Pancreas (tissue), 10 donors: ENCODE measurements around the gene DGUOK. TPM values are rescaled to one million over a fixed set of nuclear protein-coding genes. Genes with fewer than 3 reads are reported as not detected.

Experiments used
- ATAC-seq, 4 donors: fragments of 200-7000 bp; cut with Tn5 transposase; one replicate each; pipeline versions ENCODE4 v1.8.0 to v1.9.1; 2020; ENCODE audit warnings: mild to moderate bottlenecking in 4 of 4, moderate library complexity in 4 of 4
- DNase-seq, 6 donors: peaks; one replicate each; pipeline ENCODE4 v3.0.0-alpha.2; 2020
- FAIRE-seq: peaks from 2 replicates; lab custom pipeline; 2012; peaks lifted over from hg19 to GRCh38; lab: Jason Lieb, UNC
- H3K27ac ChIP-seq, 4 donors: fragments of 200-600 bp; sonication (generic); 1 replicate in 3 of 4; 2 replicates in 1 of 4; pipeline versions ENCODE4 v1.5.0 to v1.8.0; 2020
- H3K27me3 ChIP-seq, 4 donors: fragments of 200-600 bp; one replicate each; pipeline ENCODE4 v1.8.0; 2021
- H3K36me3 ChIP-seq, 3 donors: fragments of 200-600 bp; sonication (generic) in 1 of 3; one replicate each; pipeline versions ENCODE4 v1.5.0 to v1.8.0; 2020 to 2021
- H3K4me1 ChIP-seq, 3 donors: fragments of 200-600 bp; one replicate each; pipeline ENCODE4 v1.8.0; 2021
- H3K4me3 ChIP-seq, 4 donors: fragments of 200-600 bp; sonication (generic) in 2 of 4; one replicate each; pipeline versions ENCODE4 v1.5.0 to v1.8.0; 2020 to 2021
- H3K9me3 ChIP-seq, 4 donors: fragments of 200-600 bp; one replicate each; pipeline ENCODE4 v1.8.0; 2021
- WGBS, 2 donors: extraction: QIAGEN DNeasy Blood & Tissue Kit; methylation state at CpG; one replicate each; pipeline ENCODE4 v1.1.7; 2013; 5-methylcytosine and 5-hydroxymethylcytosine counted together
- intact Hi-C, 3 donors: fragments of 100-400 bp; cut with DNase I; formaldehyde crosslinking; loops; one replicate each; pipeline versions ENCODE4 v1.11.1 to v1.14.2; 2022
- polyA plus RNA-seq, 2 donors: library from polyadenylated mRNA; stranded (reverse); fragments of 200-250 nt; gene quantifications; one replicate each; pipeline ENCODE4 v1.2.3, GENCODE V29; 2013
- total RNA-seq, 6 donors: library from RNA; stranded (reverse); fragmentation: NEBNext Ultra II Directional in 4 of 6; extraction: Animal tissue kit (Norgen Biotek cat#: 25700) in 4 of 6; gene quantifications; one replicate each; pipeline versions ENCODE4 v1.2.1 to v1.2.4, GENCODE V29; 2021 to 2023
- TF ChIP-seq, protein P1 (sequence below), 4 donors: fragments of 200-600 bp; sonication (generic) in 3 of 4; IDR thresholded peaks; one replicate each; pipeline versions ENCODE4 v1.5.0 to v1.8.0; 2021; ENCODE audit warnings: antibody characterized with exemption in 4 of 4
- donor health status: healthy with polysubstance abuse.
- donor health status: DM: no; HTN: no; CAD: no; lungs with moderate emphysema.
- donor health status: DM: no; HTN: no; CAD: no.
- donor health status: control.
- donor health status: control.
- donor health status: Bipolar disorder and iron deficiency.
- donor health status: DM: yes; HTN: yes; CAD: no.
- donor health status: DM: no; HTN: no; CAD: no.
- donor health status: DM: no; HTN: no; CAD: no.
- donor health status: DM: yes; HTN: yes; CAD: no.

The DGUOK gene
- total and polyA plus RNA-seq, 8 donors: 13.1 to 47.0 (median 17.3) TPM

DNA sequence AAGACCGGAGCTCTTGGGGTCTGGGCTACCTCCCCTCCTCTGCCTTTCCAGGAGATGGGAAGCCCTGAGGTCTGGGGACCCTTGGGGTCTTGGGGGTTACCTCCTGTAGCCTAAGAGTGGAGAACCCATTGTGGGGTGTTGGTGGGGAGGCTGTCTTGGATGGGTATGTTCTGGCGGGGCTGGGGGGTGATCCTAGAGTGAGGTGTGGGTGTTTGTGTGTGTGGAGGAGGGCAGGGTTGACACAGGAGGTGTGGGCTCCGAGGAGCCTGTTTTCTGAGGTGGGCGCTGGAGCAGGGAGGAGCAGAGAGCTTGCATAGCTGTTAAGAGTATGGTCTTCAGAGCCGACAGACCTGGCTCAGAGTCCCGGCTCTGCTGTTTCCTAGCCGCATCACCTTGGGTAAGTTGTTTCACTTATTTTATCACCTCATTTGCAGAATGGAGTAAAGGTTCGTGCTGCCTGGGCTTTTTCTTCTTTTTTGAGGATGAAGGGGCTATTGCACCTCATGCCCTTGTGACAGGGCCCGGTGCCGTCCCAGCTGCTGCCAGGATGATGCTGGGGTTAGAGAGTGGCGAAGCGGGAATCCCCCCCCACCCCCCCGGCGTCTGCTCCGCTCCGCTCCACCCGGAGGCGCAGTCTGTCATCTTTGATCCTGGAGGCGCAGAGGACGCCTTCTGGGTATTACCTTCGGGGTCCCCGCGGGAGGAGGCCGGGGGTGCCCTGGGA, 75.3 kb downstream of the DGUOK start:
- ATAC-seq (peak in 3 of 4 donors; percentile 1 to 32 (median 13)), FAIRE-seq (no peak), DNase-seq (peak in 1 of 6 donors; percentile 45)
- H3K27ac ChIP-seq: no peak overlapping the region
- peak overlapping the region; percentile 7 to 60 (median 40) for H3K4me3 ChIP-seq
- peaks cover 0 to 10% (median 2%) of the 10 kb centered on the region in 3 donors for H3K4me1 ChIP-seq
- no peaks in the 10 kb centered on the region for H3K36me3 ChIP-seq
- 12 to 22% methylated on average over 17 to 24 of the region's 24 CpGs for WGBS, 2 donors
- TF ChIP-seq, protein P1, sequence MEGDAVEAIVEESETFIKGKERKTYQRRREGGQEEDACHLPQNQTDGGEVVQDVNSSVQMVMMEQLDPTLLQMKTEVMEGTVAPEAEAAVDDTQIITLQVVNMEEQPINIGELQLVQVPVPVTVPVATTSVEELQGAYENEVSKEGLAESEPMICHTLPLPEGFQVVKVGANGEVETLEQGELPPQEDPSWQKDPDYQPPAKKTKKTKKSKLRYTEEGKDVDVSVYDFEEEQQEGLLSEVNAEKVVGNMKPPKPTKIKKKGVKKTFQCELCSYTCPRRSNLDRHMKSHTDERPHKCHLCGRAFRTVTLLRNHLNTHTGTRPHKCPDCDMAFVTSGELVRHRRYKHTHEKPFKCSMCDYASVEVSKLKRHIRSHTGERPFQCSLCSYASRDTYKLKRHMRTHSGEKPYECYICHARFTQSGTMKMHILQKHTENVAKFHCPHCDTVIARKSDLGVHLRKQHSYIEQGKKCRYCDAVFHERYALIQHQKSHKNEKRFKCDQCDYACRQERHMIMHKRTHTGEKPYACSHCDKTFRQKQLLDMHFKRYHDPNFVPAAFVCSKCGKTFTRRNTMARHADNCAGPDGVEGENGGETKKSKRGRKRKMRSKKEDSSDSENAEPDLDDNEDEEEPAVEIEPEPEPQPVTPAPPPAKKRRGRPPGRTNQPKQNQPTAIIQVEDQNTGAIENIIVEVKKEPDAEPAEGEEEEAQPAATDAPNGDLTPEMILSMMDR (IDR thresholded peaks at IDR 0.05): no peak
- H3K27me3 ChIP-seq: no peaks in the 10 kb centered on the region
- intact Hi-C loops: no loop called here
- H3K9me3 ChIP-seq: no peaks in the 10 kb centered on the region

DNA sequence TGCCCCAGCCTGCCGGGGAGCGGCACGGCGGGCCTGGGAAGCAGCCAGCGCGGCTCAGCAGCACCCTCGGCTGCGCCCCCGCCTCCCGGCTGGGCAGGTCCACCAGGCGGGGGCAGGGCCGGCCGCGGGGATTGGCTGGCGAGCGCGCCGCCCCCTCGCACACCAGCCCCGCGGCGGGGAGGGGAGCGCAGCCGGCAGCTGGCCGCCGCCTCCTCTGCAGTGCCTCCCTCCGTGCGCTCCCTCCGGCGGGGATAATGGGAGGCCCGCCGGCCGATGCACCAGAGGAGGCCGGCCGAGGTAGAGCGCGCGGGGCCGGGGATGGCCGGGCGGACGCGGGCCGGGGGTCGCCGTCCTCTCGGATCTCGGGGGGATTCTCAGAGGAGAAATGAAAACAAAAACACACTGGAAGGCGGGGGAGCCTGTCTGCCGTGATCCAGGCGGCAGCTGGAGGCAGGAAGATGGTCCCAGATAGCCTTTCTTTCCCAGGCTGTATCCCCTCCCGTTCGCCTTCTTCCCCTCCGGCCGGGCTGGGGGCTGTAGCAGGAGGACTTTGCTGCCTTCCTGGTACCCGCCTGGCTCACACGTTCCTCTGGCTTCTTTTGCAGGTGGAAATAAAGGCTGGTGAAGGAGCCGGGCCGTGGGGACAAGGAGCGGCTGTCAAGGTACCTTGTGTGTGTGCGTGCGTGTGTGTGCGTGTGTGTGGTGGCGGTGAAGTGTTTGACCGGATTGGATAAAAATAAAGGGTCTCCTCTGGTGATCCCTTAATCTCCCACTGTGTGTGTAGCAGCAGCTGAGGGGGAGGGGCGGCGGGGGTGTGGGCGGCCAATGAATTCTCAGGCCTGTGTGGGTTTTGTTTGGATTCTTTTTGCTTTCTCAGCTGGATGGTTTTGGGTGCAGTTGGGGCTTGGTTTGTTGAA, 76.1 kb downstream of the DGUOK start:
- Histone ChIP-seq H3K27me3 (no peaks in the 10 kb centered on the region), H3K4me1 (peaks cover 0 to 10% (median 2%) of the 10 kb centered on the region in 3 donors), H3K27ac (no peak overlapping the region), H3K9me3 (no peaks in the 10 kb centered on the region), H3K36me3 (no peaks in the 10 kb centered on the region), H3K4me3 (peak overlapping the region; percentile 33 to 60 (median 44))
- peak; percentile 98 to 100 (median 99) for ATAC-seq
- intact Hi-C loops: no loop called here
- no peak for FAIRE-seq
- 2 to 3% methylated on average over 50 to 68 of the region's 68 CpGs for WGBS, 2 donors
- TF ChIP-seq, protein P1 (IDR thresholded peaks at IDR 0.05): no peak
- DNase-seq: peak; percentile 77 to 94 (median 83)

DNA sequence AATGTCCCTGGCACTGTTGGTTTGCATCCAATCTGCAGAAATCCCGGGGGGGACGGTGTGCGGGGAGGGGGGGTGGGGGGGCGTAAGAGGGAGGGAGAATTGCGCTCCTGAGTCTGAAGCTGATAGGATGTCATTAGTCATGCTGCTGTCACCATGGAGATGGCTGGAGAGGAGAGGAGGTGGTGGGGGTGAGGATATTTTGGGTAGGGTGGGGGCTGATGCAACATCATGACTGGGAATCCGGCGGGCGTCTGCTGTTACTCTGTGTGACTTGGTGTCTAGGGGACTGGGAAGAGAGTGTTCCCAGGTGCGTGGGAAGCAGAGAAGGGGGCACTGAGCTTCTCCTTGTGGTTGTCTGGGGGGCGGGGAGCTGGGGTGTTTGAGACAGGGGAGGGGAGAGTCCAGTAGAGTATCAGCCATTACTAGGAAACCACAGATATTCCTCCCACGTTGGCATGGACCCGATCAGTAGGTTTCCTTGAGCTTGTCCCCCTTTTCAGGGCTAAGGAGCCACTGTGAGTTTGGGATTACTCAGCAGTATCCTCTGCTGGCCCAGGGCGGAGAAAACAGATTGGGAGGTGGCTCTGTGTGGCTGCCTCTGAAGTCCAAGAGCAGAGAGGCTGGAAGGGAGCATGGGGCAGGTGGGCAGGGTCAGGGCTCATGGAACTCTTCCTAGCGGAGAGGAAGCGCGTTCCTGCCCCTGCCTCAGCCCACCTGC, 77.0 kb downstream of the DGUOK start:
- Histone ChIP-seq H3K36me3 (no peaks in the 10 kb centered on the region), H3K4me1 (peaks cover 0 to 10% (median 2%) of the 10 kb centered on the region in 3 donors), H3K9me3 (no peaks in the 10 kb centered on the region), H3K27me3 (no peaks in the 10 kb centered on the region), H3K27ac (no peak overlapping the region), H3K4me3 (no peak overlapping the region)
- peak in 1 of 6 donors; percentile 10 for DNase-seq
- TF ChIP-seq, protein P1 (IDR thresholded peaks at IDR 0.05): no peak
- WGBS, 2 donors: 58 to 63% methylated on average over 16 of the region's 16 CpGs
- ATAC-seq: no peak
- intact Hi-C loops: no loop called here
- FAIRE-seq: no peak

DNA sequence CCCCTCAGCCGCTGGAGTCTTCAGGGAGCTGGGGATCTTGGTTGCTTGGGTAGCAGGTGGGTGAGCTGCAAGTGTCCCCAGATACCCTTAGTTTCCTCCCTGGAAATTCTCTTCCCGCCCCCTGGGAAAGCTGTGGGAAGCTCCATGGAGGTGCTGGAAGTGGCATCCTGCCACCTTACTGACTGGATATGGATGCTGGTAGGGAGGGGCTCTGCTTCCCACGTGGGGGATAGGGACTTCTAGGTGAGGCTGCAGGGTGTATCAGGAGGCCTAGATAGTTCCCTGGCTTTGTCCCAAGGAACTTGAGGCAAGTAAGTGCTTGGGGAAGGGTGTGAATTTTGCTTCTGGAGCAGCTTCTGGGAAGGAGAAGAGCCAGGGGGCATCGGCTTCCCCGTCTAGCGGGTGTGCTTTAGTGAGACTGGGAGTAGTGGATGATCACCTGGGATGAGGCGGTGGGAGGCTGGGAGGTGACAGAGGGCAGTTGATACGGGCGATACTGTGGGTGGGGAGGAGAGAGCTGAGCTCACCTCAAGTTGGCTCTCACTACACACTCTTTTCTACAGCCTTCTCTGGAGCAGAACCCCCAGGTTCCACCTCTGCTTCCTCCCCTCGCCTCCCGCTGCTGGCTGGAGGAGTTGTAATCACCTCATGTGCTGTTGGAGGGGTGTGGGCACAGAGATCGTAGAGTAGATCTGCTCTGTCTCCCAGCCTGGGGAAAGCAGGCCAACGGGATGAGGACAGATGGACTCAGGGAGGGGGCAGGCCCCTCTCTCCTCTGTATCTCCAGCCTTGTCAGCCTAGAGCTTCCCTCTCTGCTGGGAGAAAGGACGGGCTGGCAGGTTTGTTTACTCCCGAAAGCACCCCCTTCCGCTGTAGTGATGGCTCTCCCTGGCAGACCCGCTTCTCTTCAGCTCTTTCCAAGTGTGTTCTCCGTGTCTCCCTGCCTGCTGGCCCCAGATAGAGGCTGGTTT, 77.8 kb downstream of the DGUOK start:
- whole genome bisulfite sequencing, 2 donors: 86 to 87% methylated on average over 18 of the region's 18 CpGs
- Histone ChIP-seq H3K9me3 (no peaks in the 10 kb centered on the region), H3K4me3 (no peak overlapping the region), H3K27ac (no peak overlapping the region), H3K4me1 (peaks cover under 1 to 11% (median 2%) of the 10 kb centered on the region in 3 donors), H3K36me3 (no peaks in the 10 kb centered on the region), H3K27me3 (no peaks in the 10 kb centered on the region)
- no peak for ATAC-seq
- DNase-seq: no peak
- TF ChIP-seq, protein P1 (IDR thresholded peaks at IDR 0.05): no peak
- intact Hi-C loops: no loop called here
- no peak for FAIRE-seq
